ENCODE data around the gene UMOD. TPM values are rescaled to one million over a fixed set of nuclear protein-coding genes. Genes with fewer than 3 reads are reported as not detected.
"Not testable (repeated sequence)": the region's sequence is repeated elsewhere in the genome, so short reads cannot be mapped to it uniquely, and the experiment has no call there.

UMOD gene
- total and polyA plus RNA-seq, 4 donors = not detected

GRCh38 chr16:20313741-20314140 lies 38.8 kb downstream of the UMOD start:
- no peak overlapping the region for H3K27ac ChIP-seq (ENCODE audit: low read depth in 1 of 2, low read length in 2 of 2)
- H3K36me3 ChIP-seq (ENCODE audit: control insufficient read depth in 1 of 2, insufficient read depth in 2 of 2, low read length in 1 of 2) = no peaks in the 10 kb centered on the region
- no peak for ATAC-seq (ENCODE audit: low FRiP score)
- WGBS, 2 donors = 87 to 88% methylated on average over 3 of the region's 3 CpGs
- intact Hi-C loops (cut with DNase I) = no loop called here
- DNase-seq = no peak
- H3K4me1 ChIP-seq (ENCODE audit: control insufficient read depth in 1 of 2, insufficient read depth in 2 of 2, low read length in 2 of 2) = no peaks in the 10 kb centered on the region
- no peaks in the 10 kb centered on the region for H3K27me3 ChIP-seq (ENCODE audit: control insufficient read depth in 1 of 2, insufficient read depth in 2 of 2, low read length in 1 of 2)
- peaks cover 5% of the 10 kb centered on the region for H3K9me3 ChIP-seq (ENCODE audit: control insufficient read depth, low read length)
- no peak overlapping the region for H3K4me3 ChIP-seq (ENCODE audit: low read length in 2 of 2)

DNA sequence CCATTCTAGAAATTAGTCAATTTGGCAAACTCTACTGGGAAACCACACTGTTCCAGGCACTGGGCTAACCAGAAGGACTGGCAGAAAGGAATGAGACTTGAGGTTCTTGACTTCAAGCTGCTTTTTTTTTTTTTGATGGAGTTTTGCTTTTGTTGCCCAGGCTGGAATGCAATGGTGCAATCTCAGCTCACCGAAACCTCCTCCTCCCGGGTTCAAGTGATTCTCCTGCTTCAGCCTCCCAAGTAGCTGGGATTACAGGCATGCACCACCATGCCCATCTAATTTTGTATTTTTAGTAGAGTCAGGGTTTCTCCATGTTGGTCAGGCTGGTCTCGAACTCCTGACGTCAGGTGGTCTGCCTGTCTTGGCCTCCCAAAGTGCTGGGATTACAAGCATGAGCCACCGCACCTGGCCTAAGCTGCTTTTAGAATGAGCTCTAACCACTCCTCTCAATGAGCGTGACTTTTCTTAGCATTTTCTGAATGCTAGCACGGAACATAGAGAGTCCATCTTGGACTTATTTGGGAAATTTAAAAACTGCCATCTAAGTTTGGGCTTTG lies 39.9 kb downstream of the UMOD start:
- H3K4me1 ChIP-seq (ENCODE audit: control insufficient read depth in 1 of 2, insufficient read depth in 2 of 2, low read length in 2 of 2); H3K4me3 ChIP-seq (ENCODE audit: low read length in 2 of 2); intact Hi-C loops (cut with DNase I); ATAC-seq (ENCODE audit: low FRiP score); DNase-seq; H3K27ac ChIP-seq (ENCODE audit: low read depth in 1 of 2, low read length in 2 of 2); H3K9me3 ChIP-seq (ENCODE audit: control insufficient read depth, low read length); H3K27me3 ChIP-seq (ENCODE audit: control insufficient read depth in 1 of 2, insufficient read depth in 2 of 2, low read length in 1 of 2); H3K36me3 ChIP-seq (ENCODE audit: control insufficient read depth in 1 of 2, insufficient read depth in 2 of 2, low read length in 1 of 2): not testable (repeated sequence)
- WGBS, 2 donors = 88 to 90% methylated on average over 7 of the region's 7 CpGs

- Histone ChIP-seq H3K9me3 (ENCODE audit: control insufficient read depth, low read length) (peaks cover 5% of the 10 kb centered on the region), H3K4me1 (ENCODE audit: control insufficient read depth in 1 of 2, insufficient read depth in 2 of 2, low read length in 2 of 2) (no peaks in the 10 kb centered on the region), H3K27ac (ENCODE audit: low read depth in 1 of 2, low read length in 2 of 2) (no peak overlapping the region), H3K36me3 (ENCODE audit: control insufficient read depth in 1 of 2, insufficient read depth in 2 of 2, low read length in 1 of 2) (no peaks in the 10 kb centered on the region), H3K4me3 (ENCODE audit: low read length in 2 of 2) (no peak overlapping the region), H3K27me3 (ENCODE audit: control insufficient read depth in 1 of 2, insufficient read depth in 2 of 2, low read length in 1 of 2) (no peaks in the 10 kb centered on the region)
- DNase-seq (no peak), ATAC-seq (ENCODE audit: low FRiP score) (no peak)
- 56 to 66% methylated on average over 2 of the region's 2 CpGs for WGBS, 2 donors
- intact Hi-C loops (cut with DNase I) = no loop called here
These were observed 41.0 kb downstream of the UMOD start for GRCh38 chr16:20311548-20311947.

- peaks cover 5% of the 10 kb centered on the region for H3K9me3 ChIP-seq (ENCODE audit: control insufficient read depth, low read length)
- WGBS, 2 donors = 83 to 84% methylated on average over 11 of the region's 11 CpGs
- H3K36me3 ChIP-seq (ENCODE audit: control insufficient read depth in 1 of 2, insufficient read depth in 2 of 2, low read length in 1 of 2) = no peaks in the 10 kb centered on the region
- no peak for ATAC-seq (ENCODE audit: low FRiP score)
- intact Hi-C loops (cut with DNase I) = no loop called here
- H3K27me3 ChIP-seq (ENCODE audit: control insufficient read depth in 1 of 2, insufficient read depth in 2 of 2, low read length in 1 of 2) = no peaks in the 10 kb centered on the region
- no peaks in the 10 kb centered on the region for H3K4me1 ChIP-seq (ENCODE audit: control insufficient read depth in 1 of 2, insufficient read depth in 2 of 2, low read length in 2 of 2)
- no peak for DNase-seq
- H3K27ac ChIP-seq (ENCODE audit: low read depth in 1 of 2, low read length in 2 of 2) = no peak overlapping the region
- H3K4me3 ChIP-seq (ENCODE audit: low read length in 2 of 2) = no peak overlapping the region
These were observed 41.8 kb downstream of the UMOD start for GRCh38 chr16:20310421-20311395.

- peaks cover 5% of the 10 kb centered on the region for H3K9me3 ChIP-seq (ENCODE audit: control insufficient read depth, low read length)
- DNase-seq (no peak), ATAC-seq (ENCODE audit: low FRiP score) (no peak)
- no peaks in the 10 kb centered on the region for H3K4me1 ChIP-seq (ENCODE audit: control insufficient read depth in 1 of 2, insufficient read depth in 2 of 2, low read length in 2 of 2)
- 69 to 79% methylated on average over 6 of the region's 6 CpGs for WGBS, 2 donors
- no peak overlapping the region for H3K27ac ChIP-seq (ENCODE audit: low read depth in 1 of 2, low read length in 2 of 2)
- no peaks in the 10 kb centered on the region for H3K27me3 ChIP-seq (ENCODE audit: control insufficient read depth in 1 of 2, insufficient read depth in 2 of 2, low read length in 1 of 2)
- no peak overlapping the region for H3K4me3 ChIP-seq (ENCODE audit: low read length in 2 of 2)
- intact Hi-C loops (cut with DNase I) = no loop called here
- no peaks in the 10 kb centered on the region for H3K36me3 ChIP-seq (ENCODE audit: control insufficient read depth in 1 of 2, insufficient read depth in 2 of 2, low read length in 1 of 2)
These were observed 42.7 kb downstream of the UMOD start for GRCh38 chr16:20309786-20310185.

DNA sequence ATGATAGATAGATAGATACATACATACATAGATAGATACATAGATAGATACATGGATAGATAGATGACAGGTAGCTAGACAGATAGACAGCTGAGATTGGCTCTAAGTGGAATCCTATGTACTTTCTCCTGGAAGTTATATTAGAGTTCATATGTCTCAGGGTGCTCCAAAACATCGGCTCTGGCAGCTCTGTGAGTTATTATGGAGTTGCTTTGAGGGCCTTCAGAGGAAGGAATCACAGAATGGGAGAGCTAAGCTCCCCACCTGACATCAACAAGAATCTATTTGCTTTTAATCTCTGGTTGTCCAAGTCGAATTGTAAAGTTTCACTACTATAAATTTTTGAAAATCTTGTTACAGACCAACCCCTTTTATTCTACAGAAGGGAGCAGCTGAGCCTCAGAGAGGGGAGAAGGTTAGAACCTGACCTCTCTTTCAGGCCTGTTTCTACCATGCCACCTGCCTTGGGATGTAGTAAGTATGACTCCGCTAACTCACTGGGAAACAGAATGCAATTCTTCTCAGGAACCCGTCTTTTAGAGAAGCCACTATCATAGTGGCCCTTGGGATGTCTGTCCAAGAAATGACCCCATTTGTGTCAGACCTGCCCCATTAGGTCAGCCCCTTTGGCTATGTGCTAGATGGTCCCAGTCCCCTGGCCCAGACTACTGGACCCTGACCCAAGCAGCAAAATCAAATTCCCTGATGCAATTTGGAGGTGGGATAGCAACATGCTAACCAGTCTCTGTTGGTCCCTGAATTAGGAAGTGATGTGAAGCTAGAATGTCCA lies 43.5 kb downstream of the UMOD start:
- Histone ChIP-seq H3K27ac (ENCODE audit: low read depth in 1 of 2, low read length in 2 of 2) (no peak overlapping the region), H3K27me3 (ENCODE audit: control insufficient read depth in 1 of 2, insufficient read depth in 2 of 2, low read length in 1 of 2) (no peaks in the 10 kb centered on the region), H3K36me3 (ENCODE audit: control insufficient read depth in 1 of 2, insufficient read depth in 2 of 2, low read length in 1 of 2) (no peaks in the 10 kb centered on the region), H3K9me3 (ENCODE audit: control insufficient read depth, low read length) (peaks cover 5% of the 10 kb centered on the region), H3K4me3 (ENCODE audit: low read length in 2 of 2) (no peak overlapping the region), H3K4me1 (ENCODE audit: control insufficient read depth in 1 of 2, insufficient read depth in 2 of 2, low read length in 2 of 2) (no peaks in the 10 kb centered on the region)
- WGBS, 2 donors = 66 to 69% methylated on average over 4 of the region's 4 CpGs
- DNase-seq (no peak), ATAC-seq (ENCODE audit: low FRiP score) (no peak)
- intact Hi-C loops (cut with DNase I) = no loop called here

GRCh38 chr16:20308266-20308665 lies 44.2 kb downstream of the UMOD start:
- intact Hi-C loops (cut with DNase I) = no loop called here
- no peak overlapping the region for H3K4me3 ChIP-seq (ENCODE audit: low read length in 2 of 2)
- no peaks in the 10 kb centered on the region for H3K27me3 ChIP-seq (ENCODE audit: control insufficient read depth in 1 of 2, insufficient read depth in 2 of 2, low read length in 1 of 2)
- H3K9me3 ChIP-seq (ENCODE audit: control insufficient read depth, low read length) = peaks cover 2% of the 10 kb centered on the region
- H3K4me1 ChIP-seq (ENCODE audit: control insufficient read depth in 1 of 2, insufficient read depth in 2 of 2, low read length in 2 of 2) = no peaks in the 10 kb centered on the region
- ATAC-seq (ENCODE audit: low FRiP score) (no peak), DNase-seq (no peak)
- 60 to 66% methylated on average over 4 of the region's 4 CpGs for WGBS, 2 donors
- no peaks in the 10 kb centered on the region for H3K36me3 ChIP-seq (ENCODE audit: control insufficient read depth in 1 of 2, insufficient read depth in 2 of 2, low read length in 1 of 2)
- H3K27ac ChIP-seq (ENCODE audit: low read depth in 1 of 2, low read length in 2 of 2) = no peak overlapping the region

GRCh38 chr16:20307791-20308190 lies 44.7 kb downstream of the UMOD start:
- Histone ChIP-seq H3K4me1 (ENCODE audit: control insufficient read depth in 1 of 2, insufficient read depth in 2 of 2, low read length in 2 of 2) (no peaks in the 10 kb centered on the region), H3K4me3 (ENCODE audit: low read length in 2 of 2) (no peak overlapping the region), H3K36me3 (ENCODE audit: control insufficient read depth in 1 of 2, insufficient read depth in 2 of 2, low read length in 1 of 2) (no peaks in the 10 kb centered on the region), H3K27ac (ENCODE audit: low read depth in 1 of 2, low read length in 2 of 2) (no peak overlapping the region), H3K9me3 (ENCODE audit: control insufficient read depth, low read length) (peaks cover 2% of the 10 kb centered on the region), H3K27me3 (ENCODE audit: control insufficient read depth in 1 of 2, insufficient read depth in 2 of 2, low read length in 1 of 2) (no peaks in the 10 kb centered on the region)
- intact Hi-C loops (cut with DNase I) = no loop called here
- ATAC-seq (ENCODE audit: low FRiP score) (no peak), DNase-seq (no peak)
- WGBS, 2 donors = 89% methylated on average over 7 of the region's 7 CpGs
